Upper lobe of right lung (tissue), 1 donor: Measurements from ENCODE around the gene NR4A2. TPM values are rescaled to one million over a fixed set of nuclear protein-coding genes. Genes with fewer than 3 reads are reported as not detected.

Source experiments
- ATAC-seq: fragments of 200-7000 bp; cut with Tn5 transposase; one replicate; pipeline ENCODE4 v1.9.1; 2020; ENCODE audit warnings: mild to moderate bottlenecking, moderate library complexity
- DNase-seq: peaks from one replicate; pipeline ENCODE4 v3.0.0-alpha.2; 2020
- H3K27ac ChIP-seq: fragments of 200-600 bp; one replicate; pipeline ENCODE4 v1.8.0; 2022
- H3K27me3 ChIP-seq: fragments of 200-600 bp; one replicate; pipeline ENCODE4 v1.8.0; 2022; ENCODE audit warnings: mild to moderate bottlenecking
- H3K36me3 ChIP-seq: fragments of 200-600 bp; one replicate; pipeline ENCODE4 v1.8.0; 2022
- H3K4me1 ChIP-seq: fragments of 200-600 bp; one replicate; pipeline ENCODE4 v1.8.0; 2022
- H3K4me3 ChIP-seq: fragments of 200-600 bp; one replicate; pipeline ENCODE4 v1.8.0; 2022; ENCODE audit warnings: mild to moderate bottlenecking
- H3K9me3 ChIP-seq: fragments of 200-600 bp; one replicate; pipeline ENCODE4 v1.8.0; 2022
- CTCF ChIP-seq: fragments of 200-600 bp; IDR thresholded peaks from one replicate; pipeline ENCODE4 v1.8.0; 2022; ENCODE audit warnings: antibody characterized with exemption
- intact Hi-C: fragments of 100-400 bp; cut with DNase I; formaldehyde crosslinking; loops from one replicate; pipeline ENCODE4 v1.11.0; 2022
- long read RNA-seq: library from polyadenylated mRNA; unstranded; transcript quantifications from one replicate; pipeline ENCODE4 v2.0.0, GENCODE V29; 2021
- total RNA-seq: library from RNA; stranded (reverse); fragmentation: NEBNext Ultra II Directional; extraction: Animal tissue kit (Norgen Biotek cat#: 25700); gene quantifications from one replicate; pipeline ENCODE4 v1.2.1, GENCODE V29; 2021
- donor health status: DM: no; HTN: yes; CAD: no; lungs with severe emphysema.

Gene NR4A2
- total RNA-seq: 3.5 TPM
- long read RNA-seq, partial matches to known transcripts: 1 of 7 reads
- long read RNA-seq, other reads (novel, unspliced or antisense): 5 of 7 reads

GRCh38 chr2:156332534-156333273, at the start of gene NR4A2:
NR4A2 (minus strand) TSS chr2:156332721; CDS start chr2:156330186, 2,535 bp downstream.
- peaks cover 8% of the 10 kb centered on the region for H3K27me3 ChIP-seq
- DNase-seq (peak; percentile 93), ATAC-seq (peak; percentile 78)
- H3K36me3 ChIP-seq: no peaks in the 10 kb centered on the region
- TF ChIP-seq CTCF: no peak
- intact Hi-C loops: no loop called here
- peak within 1 kb of the TSS; percentile 99 for H3K27ac ChIP-seq
- peak within 1 kb of the TSS; percentile 83 for H3K4me3 ChIP-seq
- no peaks in the 10 kb centered on the region for H3K9me3 ChIP-seq
- H3K4me1 ChIP-seq: peaks cover 15% of the 10 kb centered on the region

- Histone ChIP-seq H3K27me3 (no peaks in the 10 kb centered on the region), H3K9me3 (no peaks in the 10 kb centered on the region), H3K4me1 (no peaks in the 10 kb centered on the region), H3K27ac (no peak overlapping the region), H3K4me3 (no peak overlapping the region), H3K36me3 (no peaks in the 10 kb centered on the region)
- no peak for ATAC-seq
- intact Hi-C loops: no loop called here
- TF ChIP-seq CTCF: no peak
- DNase-seq: no peak
Measured at GRCh38 chr2:156380117-156380645, 47.7 kb upstream of the NR4A2 start.

GRCh38 chr2:156379714-156380113, 47.2 kb upstream of the NR4A2 start:
- Histone ChIP-seq H3K4me1 (no peaks in the 10 kb centered on the region), H3K4me3 (no peak overlapping the region), H3K27ac (no peak overlapping the region), H3K9me3 (no peaks in the 10 kb centered on the region), H3K36me3 (no peaks in the 10 kb centered on the region), H3K27me3 (no peaks in the 10 kb centered on the region)
- DNase-seq (no peak), ATAC-seq (no peak)
- no peak for TF ChIP-seq CTCF
- intact Hi-C loops: no loop called here

GRCh38 chr2:156379071-156379470, 46.5 kb upstream of the NR4A2 start:
- no peak for ATAC-seq
- Histone ChIP-seq H3K4me3 (no peak overlapping the region), H3K9me3 (no peaks in the 10 kb centered on the region), H3K27ac (no peak overlapping the region), H3K36me3 (no peaks in the 10 kb centered on the region), H3K27me3 (no peaks in the 10 kb centered on the region), H3K4me1 (no peaks in the 10 kb centered on the region)
- intact Hi-C loops: no loop called here
- DNase-seq: no peak
- TF ChIP-seq CTCF: no peak

GRCh38 chr2:156366753-156367152, 34.2 kb upstream of the NR4A2 start:
- TF ChIP-seq CTCF: no peak
- Histone ChIP-seq H3K4me3 (no peak overlapping the region), H3K27me3 (no peaks in the 10 kb centered on the region), H3K27ac (no peak overlapping the region), H3K4me1 (no peaks in the 10 kb centered on the region), H3K36me3 (no peaks in the 10 kb centered on the region), H3K9me3 (no peaks in the 10 kb centered on the region)
- ATAC-seq (no peak), DNase-seq (no peak)
- intact Hi-C loops: no loop called here
